ENCODE measurements around the gene AXIN2.

DNA sequence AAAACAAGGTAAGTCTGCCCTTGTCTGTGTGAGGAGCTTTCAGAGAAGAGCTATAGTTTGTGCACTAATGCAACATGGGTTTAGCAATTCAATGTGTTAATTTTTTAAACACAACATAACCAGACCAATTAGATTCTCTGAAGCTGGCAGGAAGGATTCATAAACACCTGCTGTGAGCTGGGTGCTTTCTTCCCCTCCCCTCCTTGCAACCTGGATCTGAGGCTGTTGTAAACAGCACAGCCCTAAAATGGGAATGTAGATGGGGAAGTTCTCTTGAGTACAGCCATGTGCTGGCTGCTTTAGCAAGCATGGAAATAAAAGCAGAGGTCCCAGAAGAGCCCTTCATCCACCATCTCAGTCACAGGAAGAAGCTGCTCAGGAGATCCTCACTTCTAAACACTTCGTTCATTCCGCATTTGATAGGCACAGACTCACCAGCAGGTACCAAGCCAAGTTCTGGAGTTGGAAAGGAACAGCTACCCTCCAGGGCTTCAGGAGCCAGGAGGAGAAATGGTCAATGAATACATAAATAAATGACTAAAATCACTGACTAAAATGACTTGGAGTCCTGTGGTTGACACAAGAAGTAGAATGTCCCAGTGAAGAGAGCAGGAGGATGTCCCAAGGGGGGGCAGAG is 21.7 kb downstream of the AXIN2 start:
- TF ChIP-seq, protein P1, sequence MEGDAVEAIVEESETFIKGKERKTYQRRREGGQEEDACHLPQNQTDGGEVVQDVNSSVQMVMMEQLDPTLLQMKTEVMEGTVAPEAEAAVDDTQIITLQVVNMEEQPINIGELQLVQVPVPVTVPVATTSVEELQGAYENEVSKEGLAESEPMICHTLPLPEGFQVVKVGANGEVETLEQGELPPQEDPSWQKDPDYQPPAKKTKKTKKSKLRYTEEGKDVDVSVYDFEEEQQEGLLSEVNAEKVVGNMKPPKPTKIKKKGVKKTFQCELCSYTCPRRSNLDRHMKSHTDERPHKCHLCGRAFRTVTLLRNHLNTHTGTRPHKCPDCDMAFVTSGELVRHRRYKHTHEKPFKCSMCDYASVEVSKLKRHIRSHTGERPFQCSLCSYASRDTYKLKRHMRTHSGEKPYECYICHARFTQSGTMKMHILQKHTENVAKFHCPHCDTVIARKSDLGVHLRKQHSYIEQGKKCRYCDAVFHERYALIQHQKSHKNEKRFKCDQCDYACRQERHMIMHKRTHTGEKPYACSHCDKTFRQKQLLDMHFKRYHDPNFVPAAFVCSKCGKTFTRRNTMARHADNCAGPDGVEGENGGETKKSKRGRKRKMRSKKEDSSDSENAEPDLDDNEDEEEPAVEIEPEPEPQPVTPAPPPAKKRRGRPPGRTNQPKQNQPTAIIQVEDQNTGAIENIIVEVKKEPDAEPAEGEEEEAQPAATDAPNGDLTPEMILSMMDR (IDR thresholded peaks at IDR 0.05): no peak
- no peak for TF ChIP-seq POLR2A (IDR thresholded peaks at IDR 0.05)
